ENCODE data around the gene NT5C2.

NT5C2 gene

GRCh38 chr10:103235775-103236174, 42.7 kb upstream of the NT5C2 start:
- no peaks in the 10 kb centered on the region for H4K20me1 ChIP-seq (ENCODE audit: control insufficient read depth, insufficient read depth, low read depth, low read length)
- no peaks in the 10 kb centered on the region for H3K27me3 ChIP-seq (ENCODE audit: control insufficient read depth, low read length)
- H3K79me2 ChIP-seq (ENCODE audit: control insufficient read depth, low read length) = no peaks in the 10 kb centered on the region
- H3K4me1 ChIP-seq (ENCODE audit: control insufficient read depth, low read length) = peaks cover 32% of the 10 kb centered on the region
- H3K4me2 ChIP-seq (ENCODE audit: low read length) = no peak overlapping the region
- no peaks in the 10 kb centered on the region for H3K9me3 ChIP-seq (ENCODE audit: control insufficient read depth, insufficient read depth, low read length)
- H3K36me3 ChIP-seq (ENCODE audit: control insufficient read depth, low read length) = no peaks in the 10 kb centered on the region
- H3F3A ChIP-seq (ENCODE audit: control insufficient read depth, insufficient read depth) = no peaks in the 10 kb centered on the region; the same call in 1 of the 2 replicates
- TF ChIP-seq CTCF (IDR thresholded peaks at IDR 0.05; ENCODE audit: low read depth, low read length, poor library complexity, severe bottlenecking) (no peak), EZH2phosphoT487 (IDR thresholded peaks at IDR 0.05; ENCODE audit: borderline replicate concordance, low read length) (no peak)
- H3K27ac ChIP-seq (ENCODE audit: low read depth, low read length) = no peak overlapping the region
- H3K9me2 ChIP-seq (replicated peaks; ENCODE audit: control insufficient read depth, low read length) = no peaks in the 10 kb centered on the region
- no peak overlapping the region for H3K4me3 ChIP-seq (ENCODE audit: low read length)

- Histone ChIP-seq H3K4me1 (ENCODE audit: control insufficient read depth, low read length) (peaks cover 24% of the 10 kb centered on the region), H3K4me2 (ENCODE audit: low read length) (peak overlapping the region; percentile 33)
Observed at GRCh38 chr10:103232772-103233488, 39.9 kb upstream of the NT5C2 start.

GRCh38 chr10:103232131-103232673, 39.1 kb upstream of the NT5C2 start:
- Histone ChIP-seq H3F3A (ENCODE audit: control insufficient read depth, insufficient read depth) (no peaks in the 10 kb centered on the region; the same call in 1 of the 2 replicates), H3K36me3 (ENCODE audit: control insufficient read depth, low read length) (no peaks in the 10 kb centered on the region), H3K79me2 (ENCODE audit: control insufficient read depth, low read length) (no peaks in the 10 kb centered on the region), H3K27ac (ENCODE audit: low read depth, low read length) (no peak overlapping the region), H3K9me2 (replicated peaks; ENCODE audit: control insufficient read depth, low read length) (no peaks in the 10 kb centered on the region), H3K4me1 (ENCODE audit: control insufficient read depth, low read length) (peaks cover 24% of the 10 kb centered on the region), H3K9me3 (ENCODE audit: control insufficient read depth, insufficient read depth, low read length) (no peaks in the 10 kb centered on the region), H4K20me1 (ENCODE audit: control insufficient read depth, insufficient read depth, low read depth, low read length) (no peaks in the 10 kb centered on the region), H3K4me3 (ENCODE audit: low read length) (no peak overlapping the region), H3K27me3 (ENCODE audit: control insufficient read depth, low read length) (no peaks in the 10 kb centered on the region), H3K4me2 (ENCODE audit: low read length) (no peak overlapping the region)
- TF ChIP-seq CTCF (IDR thresholded peaks at IDR 0.05; ENCODE audit: low read depth, low read length, poor library complexity, severe bottlenecking) (no peak), EZH2phosphoT487 (IDR thresholded peaks at IDR 0.05; ENCODE audit: borderline replicate concordance, low read length) (no peak)

More at GRCh38 chr10:103232772-103233488, 39.9 kb upstream of the NT5C2 start:
- H3K9me2 ChIP-seq (replicated peaks; ENCODE audit: control insufficient read depth, low read length) = no peaks in the 10 kb centered on the region
- H3K27me3 ChIP-seq (ENCODE audit: control insufficient read depth, low read length) = no peaks in the 10 kb centered on the region
- TF ChIP-seq CTCF (IDR thresholded peaks at IDR 0.05; ENCODE audit: low read depth, low read length, poor library complexity, severe bottlenecking) (no peak), EZH2phosphoT487 (IDR thresholded peaks at IDR 0.05; ENCODE audit: borderline replicate concordance, low read length) (no peak)
- H3K79me2 ChIP-seq (ENCODE audit: control insufficient read depth, low read length) = no peaks in the 10 kb centered on the region
- H3K27ac ChIP-seq (ENCODE audit: low read depth, low read length) = no peak overlapping the region
- H3F3A ChIP-seq (ENCODE audit: control insufficient read depth, insufficient read depth) = no peaks in the 10 kb centered on the region; the same call in 1 of the 2 replicates
- no peaks in the 10 kb centered on the region for H3K36me3 ChIP-seq (ENCODE audit: control insufficient read depth, low read length)
- no peaks in the 10 kb centered on the region for H4K20me1 ChIP-seq (ENCODE audit: control insufficient read depth, insufficient read depth, low read depth, low read length)
- no peaks in the 10 kb centered on the region for H3K9me3 ChIP-seq (ENCODE audit: control insufficient read depth, insufficient read depth, low read length)
- no peak overlapping the region for H3K4me3 ChIP-seq (ENCODE audit: low read length)
